GM23338 (cell line): ENCODE results near the gene SNORC. TPM values are rescaled to one million over a fixed set of nuclear protein-coding genes. Genes with fewer than 3 reads are reported as not detected.

Experiments used
- ATAC-seq: fragments of 200-7000 bp; cut with Tn5 transposase; 3 replicates; pipeline ENCODE4 v1.9.1; 2020
- DNase-seq: peaks from one replicate; pipeline ENCODE4 v3.0.0-alpha.2; 2015; ENCODE audit warnings: low spot score
- H2AFZ ChIP-seq: fragments of 200-600 bp; sonication (generic); 2 replicates; pipeline ENCODE4 v1.8.0; 2016; ENCODE audit warnings: antibody characterized with exemption, mild to moderate bottlenecking, moderate library complexity
- H3F3A ChIP-seq: fragments of 200-600 bp; sonication (generic); replicated peaks from 2 replicates; pipeline ENCODE4 v1.8.0; 2017; ENCODE audit warnings: antibody characterized with exemption, mixed run types, low read depth
- H3K27ac ChIP-seq: fragments of 200-600 bp; sonication (generic); 2 replicates; pipeline ENCODE4 v1.6.1; 2016; ENCODE audit warnings: low read depth
- H3K27me3 ChIP-seq: fragments of 200-600 bp; sonication (generic); 2 replicates; pipeline ENCODE4 v1.8.0; 2016; ENCODE audit warnings: mild to moderate bottlenecking, mixed run types, moderate library complexity; ENCODE audit not compliant: insufficient read depth
- H3K36me3 ChIP-seq: fragments of 200-600 bp; sonication (generic); 2 replicates; pipeline ENCODE4 v1.8.0; 2016; ENCODE audit warnings: mild to moderate bottlenecking; ENCODE audit not compliant: insufficient read depth
- H3K4me1 ChIP-seq: fragments of 200-600 bp; sonication (generic); 2 replicates; pipeline ENCODE4 v1.8.0; 2016; ENCODE audit warnings: mild to moderate bottlenecking, moderate library complexity; ENCODE audit not compliant: insufficient read depth
- H3K4me2 ChIP-seq: fragments of 200-600 bp; sonication (generic); 2 replicates; pipeline ENCODE4 v1.7.1; 2017; ENCODE audit warnings: mixed run types
- H3K4me3 ChIP-seq: fragments of 200-600 bp; sonication (generic); 2 replicates; pipeline ENCODE4 v1.6.1; 2016; ENCODE audit warnings: mixed run types
- H3K79me2 ChIP-seq: fragments of 200-600 bp; sonication (generic); replicated peaks from 2 replicates; pipeline ENCODE4 v1.8.0; 2017; ENCODE audit warnings: mild to moderate bottlenecking; ENCODE audit not compliant: insufficient read depth
- H3K9me2 ChIP-seq: fragments of 200-600 bp; sonication (generic); 2 replicates; pipeline ENCODE4 v1.8.0; 2017; ENCODE audit not compliant: insufficient read depth
- H4K20me1 ChIP-seq: fragments of 200-600 bp; sonication (generic); replicated peaks from 2 replicates; pipeline ENCODE4 v1.8.0; 2017; ENCODE audit warnings: mild to moderate bottlenecking; ENCODE audit not compliant: insufficient read depth
- H3K27ac Mint-ChIP-seq: 2 replicates; pipeline ENCODE4 v1.8.0; 2020; ENCODE audit warnings: inconsistent platforms, mild to moderate bottlenecking, moderate library complexity, mixed read lengths
- H3K27me3 Mint-ChIP-seq: 3 replicates; pipeline ENCODE4 v1.8.0; 2022; ENCODE audit warnings: low read depth, mild to moderate bottlenecking, moderate library complexity, mixed read lengths, inconsistent platforms; ENCODE audit not compliant: insufficient read depth, poor library complexity
- H3K36me3 Mint-ChIP-seq: 3 replicates; pipeline ENCODE4 v1.8.0; 2021; ENCODE audit warnings: low read depth, mild to moderate bottlenecking, inconsistent platforms, moderate library complexity, mixed read lengths
- H3K4me1 Mint-ChIP-seq: 3 replicates; pipeline ENCODE4 v1.8.0; 2020; ENCODE audit warnings: mild to moderate bottlenecking, inconsistent platforms, mixed read lengths
- H3K4me3 Mint-ChIP-seq: 3 replicates; pipeline ENCODE4 v1.8.0; 2021; ENCODE audit warnings: moderate library complexity, mild to moderate bottlenecking, inconsistent platforms, mixed read lengths
- H3K9me3 Mint-ChIP-seq: 3 replicates; pipeline ENCODE4 v1.8.0; 2020; ENCODE audit warnings: moderate library complexity, mild to moderate bottlenecking, inconsistent platforms, mixed read lengths
- CTCF ChIP-seq, 2 experiments: fragments of 200-600 bp in 1 of 2; sonication (generic) in 1 of 2; conservative IDR thresholded peaks; 2 replicates each; pipeline versions ENCODE4 v1.5.1 to v1.6.1; 2016 to 2017; ENCODE audit warnings: antibody characterized with exemption in 2 of 2, low read depth in 2 of 2, mild to moderate bottlenecking in 2 of 2, moderate library complexity in 1 of 2
- ETS1 ChIP-seq: IDR thresholded peaks from 2 replicates; pipeline ENCODE4 v1.6.1; 2016; ENCODE audit warnings: antibody characterized with exemption
- EZH2 ChIP-seq: fragments of 200-600 bp; sonication (generic); IDR thresholded peaks from one replicate; pipeline ENCODE4 v1.8.0; 2017; ENCODE audit warnings: antibody characterized with exemption, mild to moderate bottlenecking, low read depth; ENCODE audit not compliant: unreplicated experiment
- EZH2phosphoT487 ChIP-seq: fragments of 200-600 bp; sonication (generic); IDR thresholded peaks from one replicate; pipeline ENCODE4 v1.8.1; 2018; ENCODE audit warnings: antibody characterized with exemption; ENCODE audit not compliant: unreplicated experiment
- JUNB ChIP-seq: IDR thresholded peaks from one replicate; pipeline ENCODE4 v1.6.1; 2016; ENCODE audit warnings: antibody characterized with exemption; ENCODE audit not compliant: unreplicated experiment
- POLR2AphosphoS5 ChIP-seq: IDR thresholded peaks from 2 replicates; pipeline ENCODE4 v1.6.1; 2016; ENCODE audit warnings: antibody characterized with exemption, low read depth
- REST ChIP-seq: IDR thresholded peaks from one replicate; pipeline ENCODE4 v1.6.1; 2018; ENCODE audit warnings: antibody characterized with exemption; ENCODE audit not compliant: unreplicated experiment
- ZNF114 ChIP-seq: fragments of 250-450 bp; sonication (Bioruptor Pico); IDR thresholded peaks from 2 replicates; pipeline ENCODE4 v1.5.0; 2020; ENCODE audit warnings: mild to moderate bottlenecking, moderate library complexity
- ZNF331 ChIP-seq: fragments of 250-450 bp; sonication (Bioruptor Pico); IDR thresholded peaks from 2 replicates; pipeline ENCODE4 v1.5.0; 2020; ENCODE audit warnings: low read depth, mild to moderate bottlenecking, moderate library complexity
- ZNF462 ChIP-seq: fragments of 250-450 bp; sonication (Bioruptor Pico); IDR thresholded peaks from 2 replicates; pipeline ENCODE4 v1.5.0; 2020; ENCODE audit warnings: mild to moderate bottlenecking, moderate library complexity
- polyA plus RNA-seq: library from polyadenylated mRNA; unstranded; fragments of >200 nt; fragmentation: Nextera tagmentation; extraction: Ambion mirVana; gene quantifications from 2 replicates; pipeline ENCODE4 v1.2.1, GENCODE V29; 2016
- total RNA-seq: library from RNA; depleted of rRNA; stranded (reverse); fragments of >200 nt; shearing (Covaris generic); gene quantifications from 2 replicates; pipeline ENCODE4 v1.2.3, GENCODE V29; 2014

The SNORC gene
- total and polyA plus RNA-seq, 2 experiments from 2014 or later = 0.80 to 1.6 TPM

GRCh38 chr2:232884001-232884421 is 13.9 kb downstream of the SNORC start:
- no peak overlapping the region for H3K27ac Mint-ChIP-seq
- ATAC-seq = no peak

More at GRCh38 chr2:232884001-232884421, 13.9 kb downstream of the SNORC start:
- no peaks in the 10 kb centered on the region for H3K9me2 ChIP-seq
- Mint-ChIP-seq H3K9me3 (no peaks in the 10 kb centered on the region), H3K4me3 (no peak overlapping the region), H3K27me3 (peaks cover 7% of the 10 kb centered on the region), H3K36me3 (no peaks in the 10 kb centered on the region), H3K4me1 (peaks cover 16% of the 10 kb centered on the region)
- no peak for TF ChIP-seq REST
- TF ChIP-seq EZH2phosphoT487 = no peak
- TF ChIP-seq ZNF114 (CRISPR knock-in tag) = no peak
- TF ChIP-seq POLR2AphosphoS5 = no peak
- TF ChIP-seq EZH2 = no peak
- no peak for TF ChIP-seq ZNF462 (CRISPR knock-in tag)
- no peak for TF ChIP-seq JUNB
- no peak for TF ChIP-seq CTCF (conservative IDR thresholded peaks at IDR 0.05; ENCODE audit: low read depth in 2 of 2)
- no peak for TF ChIP-seq ZNF331
- TF ChIP-seq ETS1 = no peak
- H3K36me3 ChIP-seq = no peaks in the 10 kb centered on the region
- H3K27ac ChIP-seq = no peak overlapping the region
- no peak for DNase-seq
- H4K20me1 ChIP-seq = no peaks in the 10 kb centered on the region
- H3K4me1 ChIP-seq = 0 out of 2 replicates have a peak, but pooled peaks cover 3% of the 10 kb centered on the region
- no peak overlapping the region for H2AFZ ChIP-seq
- H3F3A ChIP-seq = no peaks in the 10 kb centered on the region; the same call in 1 of the 2 replicates
- H3K4me2 ChIP-seq = no peak overlapping the region
- no peaks in the 10 kb centered on the region for H3K79me2 ChIP-seq
- no peak overlapping the region for H3K4me3 ChIP-seq
- H3K27me3 ChIP-seq = no peaks in the 10 kb centered on the region
